AG10803 (cell line): ENCODE data around the gene AKT1S1.

ENCODE experiments used
- DNase-seq: peaks from one replicate; pipeline ENCODE4 v3.0.0; 2010; ENCODE audit warnings: low read depth
- H3K4me3 ChIP-seq: 2 replicates; pipeline ENCODE4 v1.5.1; 2011; ENCODE audit warnings: mild to moderate bottlenecking, low read length, control low read depth
- TF ChIP-seq, protein P1 (sequence below): conservative IDR thresholded peaks from 2 replicates; pipeline ENCODE4 v1.5.1; 2011; ENCODE audit warnings: mild to moderate bottlenecking, low read length, control low read depth, inconsistent platforms

The AKT1S1 gene

DNA sequence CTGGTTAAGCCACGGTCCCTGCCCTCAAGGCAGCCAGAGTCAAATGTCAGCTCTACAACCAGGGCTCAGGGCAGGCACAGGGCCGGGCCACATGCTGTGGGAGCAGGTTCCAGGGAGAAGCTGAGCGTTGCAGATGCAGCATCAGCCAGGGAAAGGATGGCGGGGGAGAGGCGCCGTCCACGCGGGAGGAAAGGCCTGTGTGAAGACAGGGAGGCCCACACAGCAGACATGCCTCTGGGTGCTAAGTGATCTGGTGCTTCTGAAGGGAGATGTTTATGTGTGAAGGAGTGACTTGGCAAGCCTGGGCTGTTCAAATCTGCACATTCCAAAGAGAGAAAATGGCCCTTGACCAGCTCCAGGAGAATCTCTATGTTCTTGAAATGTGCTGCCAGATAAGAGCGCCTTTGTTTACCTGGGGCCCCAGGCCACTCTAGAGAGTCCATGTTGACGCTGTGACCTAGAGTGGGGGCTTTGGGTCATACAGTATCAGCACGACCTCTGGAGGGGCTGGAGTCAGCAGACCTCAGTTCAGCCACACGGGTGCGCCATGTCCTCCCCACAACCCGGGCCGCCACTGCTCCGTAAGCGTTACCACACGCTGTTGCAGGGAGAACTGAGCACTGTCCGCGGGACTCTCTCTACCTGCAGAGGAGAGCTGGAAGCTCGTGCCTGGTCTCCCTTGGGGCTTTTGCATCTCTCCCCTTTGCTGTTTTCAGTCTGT lies 36.0 kb upstream of the AKT1S1 start:
- DNase-seq, result no peak
- no peak overlapping the region for H3K4me3 ChIP-seq
- TF ChIP-seq, protein P1, sequence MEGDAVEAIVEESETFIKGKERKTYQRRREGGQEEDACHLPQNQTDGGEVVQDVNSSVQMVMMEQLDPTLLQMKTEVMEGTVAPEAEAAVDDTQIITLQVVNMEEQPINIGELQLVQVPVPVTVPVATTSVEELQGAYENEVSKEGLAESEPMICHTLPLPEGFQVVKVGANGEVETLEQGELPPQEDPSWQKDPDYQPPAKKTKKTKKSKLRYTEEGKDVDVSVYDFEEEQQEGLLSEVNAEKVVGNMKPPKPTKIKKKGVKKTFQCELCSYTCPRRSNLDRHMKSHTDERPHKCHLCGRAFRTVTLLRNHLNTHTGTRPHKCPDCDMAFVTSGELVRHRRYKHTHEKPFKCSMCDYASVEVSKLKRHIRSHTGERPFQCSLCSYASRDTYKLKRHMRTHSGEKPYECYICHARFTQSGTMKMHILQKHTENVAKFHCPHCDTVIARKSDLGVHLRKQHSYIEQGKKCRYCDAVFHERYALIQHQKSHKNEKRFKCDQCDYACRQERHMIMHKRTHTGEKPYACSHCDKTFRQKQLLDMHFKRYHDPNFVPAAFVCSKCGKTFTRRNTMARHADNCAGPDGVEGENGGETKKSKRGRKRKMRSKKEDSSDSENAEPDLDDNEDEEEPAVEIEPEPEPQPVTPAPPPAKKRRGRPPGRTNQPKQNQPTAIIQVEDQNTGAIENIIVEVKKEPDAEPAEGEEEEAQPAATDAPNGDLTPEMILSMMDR, result no peak

DNA sequence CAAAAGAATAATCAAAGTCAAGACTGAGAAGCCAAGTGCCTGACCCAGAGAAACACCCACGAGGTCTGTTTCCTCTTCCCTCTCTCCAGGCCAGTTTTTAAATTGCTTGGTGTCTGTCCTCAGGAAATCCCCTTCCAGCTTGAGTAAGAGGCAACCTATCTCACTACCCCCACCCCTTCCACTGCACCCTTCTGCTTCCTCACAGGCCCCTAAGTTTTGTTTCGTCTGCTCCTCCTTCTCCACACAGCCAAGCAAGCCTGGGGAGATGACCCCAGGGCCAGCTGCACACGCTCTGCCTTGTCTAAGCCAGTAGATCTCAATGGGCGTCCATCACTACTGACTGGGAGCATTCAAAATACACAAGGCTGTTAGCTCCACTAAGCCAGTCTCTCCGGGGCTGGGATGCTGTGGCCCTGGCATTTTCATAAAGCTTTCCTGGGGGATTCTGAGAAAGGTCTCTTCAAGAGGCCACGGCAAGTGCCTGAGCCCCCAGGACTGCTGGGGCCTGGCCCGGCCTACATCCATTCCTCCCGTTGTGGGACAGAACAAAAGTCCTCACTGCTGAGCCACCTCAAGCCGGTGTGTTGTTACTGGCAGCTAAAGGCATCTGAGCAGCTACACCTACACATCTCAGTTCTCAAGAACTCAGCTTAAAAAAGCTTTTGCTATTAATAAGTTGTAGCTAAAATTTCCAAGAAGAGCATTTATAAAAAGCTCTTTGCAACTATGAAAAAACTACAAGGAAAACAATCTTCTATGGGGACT lies 34.4 kb upstream of the AKT1S1 start:
- TF ChIP-seq, protein P1, result no peak
- H3K4me3 ChIP-seq, result no peak overlapping the region
- no peak for DNase-seq

DNA sequence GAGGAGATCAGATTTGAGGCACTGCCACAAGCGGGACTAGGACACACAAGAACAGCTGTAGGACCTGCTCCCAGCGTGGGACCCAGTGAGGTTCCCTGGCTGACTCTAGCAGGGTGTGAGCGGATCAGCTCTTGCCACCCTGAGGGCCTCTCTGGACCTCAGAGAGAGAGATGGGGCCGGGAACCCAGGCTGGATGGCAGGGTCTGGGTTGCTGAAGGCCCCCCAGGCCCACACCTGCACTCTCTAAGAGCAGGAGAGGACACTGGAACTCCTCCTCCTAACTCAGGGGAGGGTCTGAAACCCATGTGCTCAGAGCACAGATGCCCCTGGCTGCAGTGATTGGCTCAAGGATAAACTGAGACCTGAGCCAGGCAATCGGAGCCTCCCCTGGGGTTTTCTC lies 33.0 kb upstream of the AKT1S1 start:
- H3K4me3 ChIP-seq, result no peak overlapping the region
- DNase-seq, result no peak
- TF ChIP-seq, protein P1, result no peak

DNA sequence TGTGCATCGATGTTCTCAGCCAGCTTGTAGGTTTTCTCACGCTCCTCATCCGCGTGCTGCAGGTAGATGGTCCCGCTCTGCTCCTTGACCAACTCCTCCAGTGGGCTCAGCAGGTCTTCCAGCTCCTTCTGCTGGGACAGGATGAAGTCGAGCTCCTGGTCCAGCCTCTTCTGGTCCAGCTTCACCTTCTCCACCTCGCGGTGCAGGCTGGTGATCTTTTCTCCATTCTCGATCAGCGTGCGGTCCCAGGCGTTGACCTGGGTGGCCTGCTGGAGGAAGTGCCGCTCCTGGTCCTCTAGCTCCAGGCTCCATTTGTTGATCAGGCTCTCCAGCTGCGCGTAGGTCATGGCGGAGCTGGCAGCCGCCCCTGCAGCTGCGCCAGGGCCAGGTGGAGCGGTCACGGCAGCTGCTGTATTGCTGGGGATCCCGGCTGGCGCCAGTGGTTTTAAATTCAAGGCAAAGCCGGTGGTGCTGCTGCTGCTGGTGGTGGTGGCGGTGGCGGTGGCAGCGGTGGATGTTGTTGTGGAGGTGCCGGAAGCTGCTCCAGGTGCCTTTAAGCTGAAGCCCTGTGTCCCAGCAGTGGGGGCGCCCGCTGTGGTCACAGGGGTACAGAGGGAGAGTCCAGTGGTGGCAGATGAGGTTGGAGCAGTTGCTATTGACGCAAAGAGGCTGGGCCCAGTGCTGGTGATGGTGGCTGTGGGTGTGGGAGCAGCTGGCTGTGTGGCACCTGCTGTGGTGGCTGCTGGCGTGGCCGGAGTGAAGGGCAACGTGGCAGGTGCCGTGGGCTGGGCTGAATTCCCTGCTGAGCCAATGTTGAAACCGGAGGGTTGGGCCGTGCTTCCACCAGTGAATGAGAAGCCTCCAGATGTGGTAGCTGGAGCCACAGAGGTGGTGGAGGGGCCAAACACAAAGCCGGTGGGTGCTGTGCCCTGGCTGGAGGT lies 31.6 kb upstream of the AKT1S1 start:
- TF ChIP-seq, protein P1, result no peak
- DNase-seq, result no peak
- no peak overlapping the region for H3K4me3 ChIP-seq

DNA sequence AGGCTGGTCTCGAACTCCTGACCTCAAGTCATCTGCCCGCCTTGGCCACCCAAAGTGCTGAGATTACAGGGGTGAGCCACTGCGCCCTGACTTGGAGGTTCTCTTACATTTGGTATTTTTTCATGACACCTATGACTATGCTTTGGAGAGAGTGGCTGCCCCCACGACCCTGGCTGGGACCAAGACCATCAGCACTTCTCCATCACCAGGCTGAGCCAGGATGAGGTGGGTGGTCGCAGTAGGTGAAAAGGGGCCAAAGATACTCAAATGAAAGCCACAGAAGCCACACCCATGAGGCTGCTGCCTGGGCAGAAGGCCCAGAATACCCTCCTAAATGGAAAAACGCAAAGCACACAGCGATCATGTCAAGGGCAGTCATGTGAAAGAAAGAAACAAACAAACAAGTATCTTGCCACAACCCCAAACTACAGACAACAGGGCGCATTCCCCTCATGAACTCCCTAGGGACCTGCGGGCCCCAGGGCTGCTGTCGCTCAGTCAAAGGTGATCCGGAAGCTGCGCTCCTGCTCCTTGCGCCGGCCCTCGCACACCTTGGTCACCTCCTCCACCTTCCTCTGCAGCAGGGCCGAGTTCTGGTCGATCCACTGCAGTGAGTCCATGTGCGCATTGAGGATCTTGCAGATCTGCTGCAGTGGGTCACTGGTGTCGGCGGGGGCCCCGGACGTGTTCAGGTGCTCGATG lies 30.7 kb upstream of the AKT1S1 start:
- H3K4me3 ChIP-seq, result no peak overlapping the region
- TF ChIP-seq, protein P1, result no peak
- no peak for DNase-seq

DNA sequence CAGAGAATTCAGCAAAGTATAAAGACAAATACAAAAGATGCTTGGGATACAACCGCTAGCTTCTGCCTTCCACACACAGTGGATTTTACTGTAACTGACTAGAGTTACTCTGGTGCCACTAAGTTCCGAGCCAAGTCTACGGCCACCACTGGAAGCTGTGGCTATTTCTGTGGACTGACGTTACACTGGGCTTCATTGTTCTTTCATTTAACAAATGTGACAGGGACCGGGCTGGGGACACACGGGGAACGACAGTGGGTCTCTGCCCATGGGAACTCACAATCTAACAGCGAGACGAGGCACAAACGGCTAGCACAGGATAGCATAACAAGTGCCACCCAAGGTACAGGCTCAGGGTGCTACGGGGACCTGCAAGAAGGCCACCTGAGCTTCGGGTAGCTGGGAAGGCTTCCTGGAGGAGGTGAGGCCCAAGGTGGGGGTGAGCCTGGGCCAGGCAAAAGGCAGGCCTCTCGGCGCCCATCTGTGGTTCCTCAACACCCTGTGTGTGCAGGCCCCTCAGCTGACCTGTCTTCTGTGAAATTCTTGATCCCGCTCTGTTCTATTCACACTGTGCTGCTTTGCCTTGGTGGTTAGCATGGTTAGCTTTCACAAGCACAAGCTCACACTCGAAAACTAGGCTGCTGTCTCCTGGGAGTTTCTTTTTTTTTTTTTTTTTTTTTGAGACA lies 29.9 kb upstream of the AKT1S1 start:
- no peak for DNase-seq
- no peak overlapping the region for H3K4me3 ChIP-seq
- TF ChIP-seq, protein P1, result no peak
